GM21737 (cell line): Measurements from ENCODE around the gene SYCP3.
"Not testable (repeated sequence)": the region's sequence is repeated elsewhere in the genome, so short reads cannot be mapped to it uniquely, and the experiment has no call there.

Experiments used
- ATAC-seq: cut with Tn5 transposase; IDR thresholded peaks from one replicate; pipeline ENCODE4 v1.9.1; 2021; ENCODE audit warnings: mild to moderate bottlenecking, moderate library complexity; ENCODE audit not compliant: unreplicated experiment

SYCP3 gene

GRCh38 chr12:101681627-101682026, 57.6 kb downstream of the SYCP3 start:
- not testable (repeated sequence) for ATAC-seq

- ATAC-seq, result no peak
Observed at GRCh38 chr12:101680647-101681046, 58.6 kb downstream of the SYCP3 start.

- no peak for ATAC-seq
Observed at GRCh38 chr12:101680240-101680639, 59.0 kb downstream of the SYCP3 start.
